HepG2 (cell line): ENCODE results near the gene ALK. TPM values are rescaled to one million over a fixed set of nuclear protein-coding genes. Genes with fewer than 3 reads are reported as not detected.

Experiments
- ARHGAP35 ChIP-seq: sonication (generic); formaldehyde crosslinking; IDR thresholded peaks from 2 replicates; pipeline ENCODE4 v1.9.0; 2022; ENCODE audit warnings: mild to moderate bottlenecking, inconsistent platforms, moderate library complexity, missing genetic modification reagents, borderline replicate concordance
- CENPX ChIP-seq: sonication (generic); formaldehyde crosslinking; IDR thresholded peaks from 2 replicates; pipeline ENCODE4 v1.9.0; 2021; ENCODE audit warnings: mild to moderate bottlenecking, missing genetic modification reagents, moderate library complexity
- GABPA ChIP-seq, 2 experiments: IDR thresholded peaks; 2 replicates each; pipeline ENCODE4 v1.6.1; 2011 to 2016; ENCODE audit warnings: low read depth in 2 of 2, low read length in 1 of 2, missing biosample characterization in 1 of 2, missing genetic modification characterization in 1 of 2
- GATAD2A ChIP-seq: IDR thresholded peaks from 2 replicates; pipeline ENCODE4 v1.6.1; 2016
- HCFC1 ChIP-seq: fragments of 150-350 bp; IDR thresholded peaks from 2 replicates; pipeline ENCODE4 v1.6.1; 2014; ENCODE audit warnings: low read depth, low read length
- IRF2 ChIP-seq: IDR thresholded peaks from 2 replicates; pipeline ENCODE4 v1.6.1; 2018; ENCODE audit warnings: missing genetic modification reagents, missing compliant biosample characterization
- KLF6 ChIP-seq: IDR thresholded peaks from 2 replicates; pipeline ENCODE4 v1.8.0; 2016; ENCODE audit warnings: missing biosample characterization, missing genetic modification reagents
- NFKB2 ChIP-seq: sonication (generic); formaldehyde crosslinking; IDR thresholded peaks from 2 replicates; pipeline ENCODE4 v1.4.0; 2020; ENCODE audit warnings: missing genetic modification reagents, borderline replicate concordance
- TBX2 ChIP-seq: sonication (generic); formaldehyde crosslinking; IDR thresholded peaks from 2 replicates; pipeline ENCODE4 v1.5.0; 2020; ENCODE audit warnings: missing genetic modification reagents, mild to moderate bottlenecking, borderline replicate concordance
- ZNF678 ChIP-seq: sonication (generic); formaldehyde crosslinking; IDR thresholded peaks from 2 replicates; pipeline ENCODE4 v1.4.0; 2020; ENCODE audit warnings: mild to moderate bottlenecking, missing genetic modification reagents
- polyA plus RNA-seq, 8 experiments: library from polyadenylated mRNA; depleted of rRNA in 3 of 8; stranded (reverse) in 7 of 8; unstranded in 1 of 8; fragments of >200 nt; fragmentation: Illumina TruSeq in 4 of 8; extraction: Trizol in 4 of 8; gene quantifications; 2 replicates each; pipeline versions ENCODE4 v1.2.1 to v1.2.3, GENCODE V29; 2011 to 2016; ENCODE audit warnings: low read depth in 4 of 8, missing spikeins in 1 of 8, mixed read lengths in 1 of 8; ENCODE audit not compliant: insufficient read depth in 1 of 8
- total RNA-seq, 5 experiments: library from RNA; depleted of rRNA; stranded (reverse); fragments of >200 nt; fragmentation: Illumina TruSeq; extraction: Trizol; gene quantifications; 2 replicates each; pipeline ENCODE4 v1.2.3, GENCODE V29; 2016; ENCODE audit warnings: low read depth in 1 of 5
- TF ChIP-seq, protein P1 (sequence below): sonication (generic); formaldehyde crosslinking; IDR thresholded peaks from 2 replicates; pipeline ENCODE4 v1.4.0; 2020; ENCODE audit warnings: missing genetic modification reagents
- TF ChIP-seq, protein P2 (sequence below): sonication (generic); formaldehyde crosslinking; IDR thresholded peaks from 2 replicates; pipeline ENCODE4 v1.4.0; 2020; ENCODE audit warnings: missing genetic modification reagents

The ALK gene
- total and polyA plus RNA-seq, 2 of the 13 experiments (the other 11 are each of a cell fraction or from before 2014, with no cell fraction given) = not detected

DNA sequence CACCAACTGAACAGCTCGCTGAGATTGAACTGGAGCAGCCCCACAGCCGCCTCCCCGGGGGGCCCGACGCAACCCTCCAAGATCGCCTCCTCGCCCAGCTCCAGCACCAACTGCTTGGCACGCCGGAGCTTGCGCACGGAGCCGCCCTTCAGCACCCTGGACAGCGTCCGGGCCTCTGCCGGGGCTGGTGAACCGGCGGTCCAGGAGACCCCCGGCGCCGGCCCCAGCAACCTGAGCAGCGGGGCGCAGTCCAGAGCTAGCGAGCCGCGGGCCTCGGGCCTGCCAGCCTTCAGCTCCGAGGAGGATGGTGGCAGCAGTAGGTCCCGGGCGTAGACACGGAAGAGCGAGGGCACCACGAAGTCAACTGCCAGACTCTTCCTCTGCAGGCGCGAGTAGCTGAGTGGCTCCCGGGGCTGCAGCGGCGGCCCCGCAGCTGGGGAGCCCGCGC is 1.2 kb downstream of the ALK start (continued):
- TF ChIP-seq, protein P1, sequence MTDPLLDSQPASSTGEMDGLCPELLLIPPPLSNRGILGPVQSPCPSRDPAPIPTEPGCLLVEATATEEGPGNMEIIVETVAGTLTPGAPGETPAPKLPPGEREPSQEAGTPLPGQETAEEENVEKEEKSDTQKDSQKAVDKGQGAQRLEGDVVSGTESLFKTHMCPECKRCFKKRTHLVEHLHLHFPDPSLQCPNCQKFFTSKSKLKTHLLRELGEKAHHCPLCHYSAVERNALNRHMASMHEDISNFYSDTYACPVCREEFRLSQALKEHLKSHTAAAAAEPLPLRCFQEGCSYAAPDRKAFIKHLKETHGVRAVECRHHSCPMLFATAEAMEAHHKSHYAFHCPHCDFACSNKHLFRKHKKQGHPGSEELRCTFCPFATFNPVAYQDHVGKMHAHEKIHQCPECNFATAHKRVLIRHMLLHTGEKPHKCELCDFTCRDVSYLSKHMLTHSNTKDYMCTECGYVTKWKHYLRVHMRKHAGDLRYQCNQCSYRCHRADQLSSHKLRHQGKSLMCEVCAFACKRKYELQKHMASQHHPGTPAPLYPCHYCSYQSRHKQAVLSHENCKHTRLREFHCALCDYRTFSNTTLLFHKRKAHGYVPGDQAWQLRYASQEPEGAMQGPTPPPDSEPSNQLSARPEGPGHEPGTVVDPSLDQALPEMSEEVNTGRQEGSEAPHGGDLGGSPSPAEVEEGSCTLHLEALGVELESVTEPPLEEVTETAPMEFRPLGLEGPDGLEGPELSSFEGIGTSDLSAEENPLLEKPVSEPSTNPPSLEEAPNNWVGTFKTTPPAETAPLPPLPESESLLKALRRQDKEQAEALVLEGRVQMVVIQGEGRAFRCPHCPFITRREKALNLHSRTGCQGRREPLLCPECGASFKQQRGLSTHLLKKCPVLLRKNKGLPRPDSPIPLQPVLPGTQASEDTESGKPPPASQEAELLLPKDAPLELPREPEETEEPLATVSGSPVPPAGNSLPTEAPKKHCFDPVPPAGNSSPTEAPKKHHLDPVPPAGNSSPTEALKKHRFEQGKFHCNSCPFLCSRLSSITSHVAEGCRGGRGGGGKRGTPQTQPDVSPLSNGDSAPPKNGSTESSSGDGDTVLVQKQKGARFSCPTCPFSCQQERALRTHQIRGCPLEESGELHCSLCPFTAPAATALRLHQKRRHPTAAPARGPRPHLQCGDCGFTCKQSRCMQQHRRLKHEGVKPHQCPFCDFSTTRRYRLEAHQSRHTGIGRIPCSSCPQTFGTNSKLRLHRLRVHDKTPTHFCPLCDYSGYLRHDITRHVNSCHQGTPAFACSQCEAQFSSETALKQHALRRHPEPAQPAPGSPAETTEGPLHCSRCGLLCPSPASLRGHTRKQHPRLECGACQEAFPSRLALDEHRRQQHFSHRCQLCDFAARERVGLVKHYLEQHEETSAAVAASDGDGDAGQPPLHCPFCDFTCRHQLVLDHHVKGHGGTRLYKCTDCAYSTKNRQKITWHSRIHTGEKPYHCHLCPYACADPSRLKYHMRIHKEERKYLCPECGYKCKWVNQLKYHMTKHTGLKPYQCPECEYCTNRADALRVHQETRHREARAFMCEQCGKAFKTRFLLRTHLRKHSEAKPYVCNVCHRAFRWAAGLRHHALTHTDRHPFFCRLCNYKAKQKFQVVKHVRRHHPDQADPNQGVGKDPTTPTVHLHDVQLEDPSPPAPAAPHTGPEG (CRISPR knock-in tag) = 0 out of 2 replicates have a peak, but pooled peaks have one; percentile 41
- TF ChIP-seq ARHGAP35 (CRISPR knock-in tag) (0 out of 2 replicates have a peak, but pooled peaks have one; percentile 39), TBX2 (CRISPR knock-in tag) (0 out of 2 replicates have a peak, but pooled peaks have one; percentile 20), IRF2 (CRISPR knock-in tag) (no peak), CENPX (CRISPR knock-in tag) (no peak), HCFC1 (no peak), NFKB2 (CRISPR knock-in tag) (peak; percentile 38; the same call in 1 of the 2 replicates), GATAD2A (CRISPR knock-in tag) (no peak), GABPA (IDR thresholded peaks at IDR 0.05; ENCODE audit: low read depth, low read length) (no peak), GABPA (CRISPR knock-in tag; IDR thresholded peaks at IDR 0.05; ENCODE audit: low read depth) (no peak), KLF6 (0 out of 2 replicates have a peak, but pooled peaks have one; percentile 52), ZNF678 (CRISPR knock-in tag) (no peak)
- TF ChIP-seq, protein P2, sequence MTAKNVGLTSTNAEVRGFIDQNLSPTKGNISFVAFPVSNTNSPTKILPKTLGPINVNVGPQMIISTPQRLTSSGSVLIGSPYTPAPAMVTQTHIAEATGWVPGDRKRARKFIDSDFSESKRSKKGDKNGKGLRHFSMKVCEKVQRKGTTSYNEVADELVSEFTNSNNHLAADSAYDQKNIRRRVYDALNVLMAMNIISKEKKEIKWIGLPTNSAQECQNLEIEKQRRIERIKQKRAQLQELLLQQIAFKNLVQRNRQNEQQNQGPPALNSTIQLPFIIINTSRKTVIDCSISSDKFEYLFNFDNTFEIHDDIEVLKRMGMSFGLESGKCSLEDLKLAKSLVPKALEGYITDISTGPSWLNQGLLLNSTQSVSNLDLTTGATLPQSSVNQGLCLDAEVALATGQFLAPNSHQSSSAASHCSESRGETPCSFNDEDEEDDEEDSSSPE (CRISPR knock-in tag) = no peak
